Measurements from ENCODE around the gene TNRC6C. TPM values are rescaled to one million over a fixed set of nuclear protein-coding genes. Genes with fewer than 3 reads are reported as not detected.

The TNRC6C gene
- total and polyA plus RNA-seq, 9 of the 15 experiments (the other 6 are each of a cell fraction or from before 2014, with no cell fraction given): 0.20 to 4.9 (median 2.3) TPM

GRCh38 chr17:78127239-78127887 lies 168.9 kb downstream of the TNRC6C start (continued):
- no peak for TF ChIP-seq ASH1L (IDR thresholded peaks at IDR 0.05; ENCODE audit: borderline replicate concordance, low read depth, partially characterized antibody)
- no peak for TF ChIP-seq MBD2 (IDR thresholded peaks at IDR 0.05; ENCODE audit: borderline replicate concordance, low read depth)
- TF ChIP-seq ZKSCAN8 (CRISPR knock-in tag; IDR thresholded peaks at IDR 0.05): no peak

GRCh38 chr17:78127888-78128550 lies 169.5 kb downstream of the TNRC6C start:
- H3K4me3 ChIP-seq: peak overlapping the region; percentile 98
- TSS peak; percentile 75 for BruUV-seq (replicated peaks)
- no peaks in the 10 kb centered on the region for H3K27me3 ChIP-seq (ENCODE audit: control insufficient read depth in 2 of 2, insufficient read depth in 2 of 2, low read length in 2 of 2)
- in situ Hi-C loops (cut with MboI) (no loop called here), intact Hi-C loops (cut with micrococcal nuclease) (loop anchor here (1.0 to 5.0 kb wide), 2 partner anchors 12 to 39 kb away; partner anchors contain the start of gene SYNGR2)
- DNase-seq (ENCODE audit: extremely low read depth in 1 of 4, low spot score in 3 of 4) (peak; percentile 71 to 80 (median 80)), ATAC-seq (peak; percentile 66), FAIRE-seq (no peak)
- H3K27ac ChIP-seq (ENCODE audit: extremely low read depth, low read depth, low read length): peak overlapping the region; percentile 81
- H4K20me1 ChIP-seq (replicated peaks; ENCODE audit: control insufficient read depth, insufficient read depth, low read length): no peaks in the 10 kb centered on the region; the same call in 1 of the 2 replicates
- 1% methylated on average over 21 of the region's 39 CpGs for WGBS (ENCODE audit: insufficient coverage, low coverage, missing lambda C conversion rate)
- peaks cover 31 to 86% of the 10 kb centered on the region in 2 experiments for H3K4me1 ChIP-seq (replicated peaks in 1 of 2; ENCODE audit: control insufficient read depth in 2 of 2, insufficient read depth in 2 of 2, low read length in 2 of 2)
- peaks cover 74% of the 10 kb centered on the region for H3K79me2 ChIP-seq (ENCODE audit: control insufficient read depth, insufficient read depth, low read length)
- ChIA-PET POLR2A (interaction anchor here (0.6 to 2.2 kb wide), 15 partner anchors 8 to 251 kb away, joined by 3 to 14 read pairs (median 3); partner anchors contain the start of genes AFMID and TK1), CTCF (ENCODE audit: low intra/inter-chr PET ratio) (no interaction called here)
- H3K9me1 ChIP-seq (ENCODE audit: control insufficient read depth, insufficient read depth, low read length): no peaks in the 10 kb centered on the region
- peak overlapping the region; percentile 82 to 95 for H3K9ac ChIP-seq (ENCODE audit: insufficient read depth in 1 of 2, low read depth in 2 of 2, low read length in 2 of 2)
- H2AFZ ChIP-seq (ENCODE audit: low read depth, low read length): 0 out of 2 replicates have a peak overlapping the region, but pooled peaks have one; percentile 13
- H3K9me3 ChIP-seq (replicated peaks; ENCODE audit: control insufficient read depth, insufficient read depth, low read depth, low read length): no peaks in the 10 kb centered on the region
- peak overlapping the region; percentile 81 for H3K4me2 ChIP-seq (ENCODE audit: insufficient read depth, low read length)
- H3K36me3 ChIP-seq (ENCODE audit: control insufficient read depth, insufficient read depth, low read length): peaks cover 41% of the 10 kb centered on the region
- TF ChIP-seq BDP1 (IDR thresholded peaks at IDR 0.05; ENCODE audit: insufficient read depth, insufficient read length): no peak
- no peak for TF ChIP-seq ZNF277 (CRISPR knock-in tag; IDR thresholded peaks at IDR 0.05; ENCODE audit: borderline replicate concordance)
- TF ChIP-seq POLR2G (IDR thresholded peaks at IDR 0.05; ENCODE audit: low read depth, low read length): peak; percentile 46; the same call in 1 of the 2 replicates
- peak; percentile 79 for TF ChIP-seq MIER1 (IDR thresholded peaks at IDR 0.05; ENCODE audit: low read depth)
- no peak for TF ChIP-seq GABPA (tag; conservative IDR thresholded peaks at IDR 0.05; ENCODE audit: low read depth)
- no peak for TF ChIP-seq SMAD2 (IDR thresholded peaks at IDR 0.05; ENCODE audit: low read depth, low read length)
- TF ChIP-seq PCBP1 (IDR thresholded peaks at IDR 0.05; ENCODE audit: low read depth, low read length, poor library complexity, severe bottlenecking): peak; percentile 65
- peak; percentile 2 for TF ChIP-seq RBBP5 (IDR thresholded peaks at IDR 0.05; ENCODE audit: borderline replicate concordance, insufficient read depth, low read length, poor library complexity, severe bottlenecking)
- no peak for TF ChIP-seq U2AF1 (optimal IDR thresholded peaks at IDR 0.05; ENCODE audit: low read depth, low read length)
